GM11168 (cell line): ENCODE measurements around the gene PI16.

Experiments
- in situ Hi-C: fragments of 300-500 bp; cut with MboI; formaldehyde crosslinking; loops from one replicate; pipeline ENCODE4 v1.12.0; 2022; ENCODE audit warnings: low sequenced_read_pairs; ENCODE audit not compliant: unreplicated experiment

PI16 gene

DNA sequence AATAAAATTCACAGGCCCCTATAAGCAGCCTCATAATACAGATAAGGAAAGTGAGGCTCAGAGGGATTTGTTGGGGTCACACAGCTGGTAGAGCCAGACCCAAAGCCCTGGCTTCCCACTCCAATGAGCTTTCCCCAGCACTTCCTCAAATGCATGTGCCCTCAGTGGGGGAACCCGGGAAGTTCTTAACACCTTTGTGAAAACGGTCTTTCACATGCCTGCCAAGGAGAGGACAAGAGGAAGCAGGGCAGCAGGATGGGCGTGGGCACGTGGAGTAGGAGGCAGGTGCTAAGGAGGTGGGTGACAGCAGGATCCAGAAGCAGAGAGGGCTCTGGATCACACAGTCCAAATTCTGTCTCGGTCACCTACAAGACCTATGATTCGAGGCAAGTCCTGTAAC is 598 bp downstream of the PI16 start:
- in situ Hi-C loops = no loop called here

DNA sequence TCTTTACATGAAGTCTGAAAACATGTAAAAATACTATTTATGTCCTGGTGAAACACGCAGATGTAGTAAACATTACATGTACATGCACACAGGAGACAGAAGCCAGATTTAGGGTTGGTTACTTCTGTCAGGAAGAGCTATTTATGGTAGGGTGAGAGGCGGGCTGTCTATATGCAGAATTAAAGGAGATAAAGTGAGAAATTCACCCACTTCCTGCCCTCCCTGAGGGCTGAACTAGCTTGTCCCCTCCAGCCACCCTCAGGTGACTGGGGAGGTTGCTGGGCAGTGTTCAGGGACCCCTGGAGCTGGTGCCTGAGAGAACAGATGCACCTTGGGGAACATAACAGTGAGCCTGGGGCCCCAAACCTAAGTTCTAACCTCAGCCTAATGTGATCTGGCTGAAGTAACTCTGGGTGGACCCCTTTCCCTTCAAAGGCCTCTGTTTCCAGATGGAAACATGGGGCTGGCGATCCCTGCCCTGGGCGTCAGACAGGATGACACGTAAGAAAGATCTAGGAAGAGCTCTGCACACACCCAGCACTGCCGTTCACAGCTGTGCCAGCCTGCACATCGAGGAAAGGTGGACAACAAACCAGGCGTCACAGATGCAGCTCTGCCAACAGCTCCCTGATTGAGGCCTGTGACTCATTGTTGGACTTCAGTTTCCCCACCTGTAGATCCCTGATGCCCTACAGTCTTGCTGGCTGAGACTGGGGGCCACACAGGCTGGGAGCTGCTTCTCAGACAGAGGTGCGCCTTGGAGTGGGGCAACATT is 1.3 kb downstream of the PI16 start:
- in situ Hi-C loops = no loop called here

DNA sequence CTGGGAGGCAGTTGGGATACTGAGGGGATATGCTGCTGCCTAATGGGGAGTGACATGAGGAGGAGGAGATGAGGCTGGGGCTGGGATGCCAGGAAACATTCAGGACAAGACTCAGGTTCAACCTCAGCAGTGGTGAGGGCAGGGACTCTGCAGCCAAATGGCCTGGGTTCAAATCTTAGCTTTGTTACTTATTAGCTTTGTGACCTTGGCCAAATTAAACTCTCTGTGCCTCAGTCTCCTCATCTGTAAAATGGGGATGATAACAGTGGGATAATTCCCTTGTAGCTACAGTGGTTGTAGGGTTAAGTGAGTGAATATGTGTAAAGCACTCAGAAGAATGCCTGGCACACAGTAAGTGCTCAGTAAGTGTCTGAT is 1.9 kb downstream of the PI16 start:
- in situ Hi-C loops = no loop called here

DNA sequence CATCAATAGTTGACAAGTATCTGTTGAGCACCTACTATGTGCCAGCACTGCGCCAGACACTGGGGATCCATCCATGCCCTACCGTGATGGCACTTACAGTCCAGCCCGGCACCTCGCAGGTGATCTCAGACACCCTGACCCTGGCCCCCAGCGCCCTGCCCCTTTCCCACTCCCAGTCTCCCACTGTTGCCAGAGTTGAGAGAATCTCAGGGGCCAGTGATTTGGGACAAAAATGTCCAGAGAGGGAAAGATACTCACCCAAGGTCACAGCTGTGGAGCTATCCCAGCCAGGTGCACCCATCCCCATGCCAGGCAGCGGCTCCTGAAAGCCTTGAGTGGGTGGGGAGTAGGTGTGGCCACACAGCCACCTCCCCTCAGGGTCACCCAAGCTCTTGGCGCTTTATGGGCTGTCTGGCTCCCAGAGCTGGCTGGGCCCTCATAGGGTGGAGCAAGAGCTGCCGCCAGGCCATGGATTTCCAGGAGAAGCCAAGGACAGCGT is 3.3 kb downstream of the PI16 start:
- in situ Hi-C loops = no loop called here

DNA sequence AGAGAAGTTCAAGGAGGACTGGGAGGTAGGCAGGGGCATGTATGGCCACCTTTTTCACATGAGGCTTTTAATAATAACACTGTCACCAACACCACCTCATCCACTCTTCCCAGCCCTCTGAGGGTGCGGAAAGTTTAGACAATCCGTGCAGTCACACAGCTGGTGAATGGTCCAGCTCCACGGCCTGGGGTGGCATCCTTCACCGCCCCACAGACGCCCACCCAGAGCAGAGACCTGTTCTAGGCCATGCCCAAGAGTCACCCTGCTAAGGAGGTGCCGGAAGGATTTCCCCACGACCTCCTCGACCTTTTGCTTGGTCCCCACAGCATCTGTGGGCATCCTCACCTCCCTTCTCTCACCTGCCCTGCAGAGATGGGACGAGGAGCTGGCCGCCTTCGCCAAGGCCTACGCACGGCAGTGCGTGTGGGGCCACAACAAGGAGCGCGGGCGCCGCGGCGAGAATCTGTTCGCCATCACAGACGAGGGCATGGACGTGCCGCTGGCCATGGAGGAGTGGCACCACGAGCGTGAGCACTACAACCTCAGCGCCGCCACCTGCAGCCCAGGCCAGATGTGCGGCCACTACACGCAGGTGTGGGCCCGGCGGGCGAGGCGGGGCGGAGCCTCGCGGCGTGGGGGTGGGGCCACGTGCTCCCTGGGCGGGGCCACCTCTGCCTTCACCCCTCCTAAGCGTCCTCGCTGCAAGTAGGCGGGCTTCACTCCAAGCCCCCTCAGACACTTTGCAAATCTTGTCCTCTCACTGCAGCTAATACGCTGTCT is 4.4 kb downstream of the PI16 start:
- in situ Hi-C loops = no loop called here

DNA sequence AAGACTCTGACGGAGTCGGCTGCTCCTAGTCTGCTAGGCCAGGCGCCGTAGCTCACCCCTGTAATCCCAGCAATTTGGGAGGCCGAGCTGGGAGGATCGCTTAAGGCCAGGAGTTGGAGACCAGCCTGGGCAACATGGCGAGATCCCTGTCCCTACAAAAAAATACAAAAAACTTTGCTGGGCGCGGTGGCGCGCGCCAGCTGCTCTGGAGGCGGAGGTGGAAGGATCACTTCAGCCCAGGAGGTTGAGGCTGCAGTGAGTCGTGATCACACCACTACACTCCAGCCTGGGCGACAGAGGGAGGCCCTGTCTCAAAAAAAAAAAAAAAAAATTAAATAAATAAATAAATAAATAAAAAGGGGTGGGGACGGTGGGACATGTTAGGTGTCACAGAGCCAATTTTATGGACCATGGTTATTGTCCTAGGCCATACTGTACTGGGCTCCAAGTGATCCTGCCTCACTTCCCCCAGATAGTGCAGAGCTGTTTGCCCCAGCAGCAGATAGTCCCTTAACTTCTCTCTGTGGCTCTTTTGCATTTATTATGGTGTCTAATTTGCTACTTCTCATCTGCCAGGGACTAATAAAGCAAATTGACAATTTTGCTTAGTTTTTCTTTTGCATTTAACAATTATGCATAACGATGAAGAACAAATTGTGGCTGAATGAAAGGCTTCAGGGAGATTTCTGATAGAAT is 5.2 kb downstream of the PI16 start:
- in situ Hi-C loops = no loop called here

DNA sequence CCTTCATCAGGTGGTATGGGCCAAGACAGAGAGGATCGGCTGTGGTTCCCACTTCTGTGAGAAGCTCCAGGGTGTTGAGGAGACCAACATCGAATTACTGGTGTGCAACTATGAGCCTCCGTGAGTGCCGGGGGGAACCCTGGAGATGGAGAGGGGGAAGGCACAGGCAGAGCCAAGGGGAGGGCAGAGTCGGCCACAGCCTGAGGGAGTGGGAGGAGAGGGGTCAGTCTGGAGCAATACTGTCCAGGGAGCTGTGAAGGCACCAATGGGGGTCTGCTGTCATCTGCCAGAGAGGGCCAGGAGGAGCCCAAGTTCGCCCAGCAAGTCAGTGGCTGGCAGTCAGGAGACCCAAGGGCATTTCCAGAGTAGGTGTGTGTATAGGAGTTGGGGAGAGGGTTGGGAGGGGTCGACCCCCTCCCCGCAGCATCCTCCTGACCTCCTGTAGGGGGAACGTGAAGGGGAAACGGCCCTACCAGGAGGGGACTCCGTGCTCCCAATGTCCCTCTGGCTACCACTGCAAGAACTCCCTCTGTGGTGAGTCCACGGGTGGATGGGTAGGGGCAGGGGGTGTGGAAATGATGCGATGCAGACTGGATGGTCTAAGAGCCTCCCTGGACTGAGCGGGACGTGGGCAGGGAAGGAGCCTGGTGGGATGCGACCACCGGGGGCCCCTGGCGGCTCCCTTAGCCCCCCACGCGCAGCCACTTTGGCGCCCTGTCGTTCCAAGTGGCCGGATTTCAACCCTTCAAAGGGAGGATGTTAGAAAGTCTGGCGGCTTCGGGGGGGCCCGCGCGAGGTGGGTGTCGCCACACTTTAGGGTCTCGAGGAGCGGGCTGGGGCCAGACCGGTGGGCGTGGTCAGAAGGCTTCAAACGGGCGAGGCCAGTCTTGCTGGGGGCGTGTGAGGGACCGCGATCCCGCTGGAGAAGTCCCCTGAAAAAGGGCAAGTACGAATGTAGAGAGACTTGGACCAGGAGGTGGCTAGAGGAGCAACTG is 7.2 kb downstream of the PI16 start:
- in situ Hi-C loops = no loop called here

DNA sequence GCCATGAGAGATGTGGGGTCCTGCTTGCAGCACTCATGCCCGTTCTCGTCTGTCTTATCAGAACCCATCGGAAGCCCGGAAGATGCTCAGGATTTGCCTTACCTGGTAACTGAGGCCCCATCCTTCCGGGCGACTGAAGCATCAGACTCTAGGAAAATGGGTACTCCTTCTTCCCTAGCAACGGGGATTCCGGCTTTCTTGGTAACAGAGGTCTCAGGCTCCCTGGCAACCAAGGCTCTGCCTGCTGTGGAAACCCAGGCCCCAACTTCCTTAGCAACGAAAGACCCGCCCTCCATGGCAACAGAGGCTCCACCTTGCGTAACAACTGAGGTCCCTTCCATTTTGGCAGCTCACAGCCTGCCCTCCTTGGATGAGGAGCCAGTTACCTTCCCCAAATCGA is 8.3 kb downstream of the PI16 start:
- in situ Hi-C loops = no loop called here

DNA sequence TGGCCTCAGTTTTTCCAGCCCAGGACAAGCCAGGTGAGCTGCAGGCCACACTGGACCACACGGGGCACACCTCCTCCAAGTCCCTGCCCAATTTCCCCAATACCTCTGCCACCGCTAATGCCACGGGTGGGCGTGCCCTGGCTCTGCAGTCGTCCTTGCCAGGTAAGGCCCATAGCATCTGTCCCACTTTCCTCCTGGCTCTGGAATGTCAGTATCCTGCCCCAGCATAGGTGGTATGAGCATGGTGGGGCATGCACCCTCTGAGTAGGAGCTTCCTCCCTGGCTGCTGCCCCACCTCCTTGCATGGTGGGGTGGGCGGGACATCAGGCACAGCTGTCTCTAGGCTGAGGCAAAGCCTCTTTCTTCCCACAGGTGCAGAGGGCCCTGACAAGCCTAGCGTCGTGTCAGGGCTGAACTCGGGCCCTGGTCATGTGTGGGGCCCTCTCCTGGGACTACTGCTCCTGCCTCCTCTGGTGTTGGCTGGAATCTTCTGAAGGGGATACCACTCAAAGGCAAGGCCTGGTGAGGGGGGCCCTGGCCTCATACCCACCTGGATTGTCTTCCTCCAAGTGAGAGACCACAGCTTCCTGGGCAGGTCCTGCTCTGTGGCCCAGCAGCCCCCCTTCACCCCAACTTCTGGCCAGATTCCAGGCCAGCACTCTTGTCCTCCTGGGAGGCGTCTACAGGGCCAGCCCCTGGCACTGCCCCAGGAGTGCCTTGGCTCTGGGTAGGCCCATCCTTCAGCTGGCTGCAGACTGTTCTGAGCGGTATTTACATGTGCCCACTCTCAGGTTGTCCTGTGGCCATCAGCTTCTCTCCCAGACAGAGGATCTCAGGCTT is 9.1 kb downstream of the PI16 start:
- in situ Hi-C loops = no loop called here

DNA sequence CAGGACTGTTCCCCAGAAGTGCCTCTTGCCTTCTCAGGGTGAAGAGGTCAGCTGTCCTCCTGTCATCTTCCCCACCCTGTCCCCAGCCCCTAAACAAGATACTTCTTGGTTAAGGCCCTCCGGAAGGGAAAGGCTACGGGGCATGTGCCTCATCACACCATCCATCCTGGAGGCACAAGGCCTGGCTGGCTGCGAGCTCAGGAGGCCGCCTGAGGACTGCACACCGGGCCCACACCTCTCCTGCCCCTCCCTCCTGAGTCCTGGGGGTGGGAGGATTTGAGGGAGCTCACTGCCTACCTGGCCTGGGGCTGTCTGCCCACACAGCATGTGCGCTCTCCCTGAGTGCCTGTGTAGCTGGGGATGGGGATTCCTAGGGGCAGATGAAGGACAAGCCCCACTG is 9.8 kb downstream of the PI16 start:
- in situ Hi-C loops = no loop called here

DNA sequence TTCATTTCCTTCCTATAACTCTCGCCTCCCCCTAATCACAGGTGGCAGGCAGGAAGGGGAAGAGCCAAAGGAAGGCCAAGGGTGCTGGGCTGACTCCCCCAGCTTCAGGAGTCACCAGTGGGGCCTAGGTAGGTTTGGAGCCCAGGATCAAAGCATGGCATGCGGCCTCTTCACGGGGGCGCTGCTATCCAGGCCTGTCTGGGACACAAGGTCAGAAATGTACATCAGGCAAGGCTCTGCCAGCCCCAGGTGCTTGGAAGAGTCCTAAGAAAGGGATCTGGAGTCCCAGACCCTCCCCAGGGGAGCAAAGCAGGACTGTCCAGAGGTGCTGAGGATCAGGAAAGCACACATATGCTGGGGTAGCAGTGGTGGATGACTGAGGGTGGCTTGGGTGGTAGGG is 10.4 kb downstream of the PI16 start:
- in situ Hi-C loops = no loop called here

DNA sequence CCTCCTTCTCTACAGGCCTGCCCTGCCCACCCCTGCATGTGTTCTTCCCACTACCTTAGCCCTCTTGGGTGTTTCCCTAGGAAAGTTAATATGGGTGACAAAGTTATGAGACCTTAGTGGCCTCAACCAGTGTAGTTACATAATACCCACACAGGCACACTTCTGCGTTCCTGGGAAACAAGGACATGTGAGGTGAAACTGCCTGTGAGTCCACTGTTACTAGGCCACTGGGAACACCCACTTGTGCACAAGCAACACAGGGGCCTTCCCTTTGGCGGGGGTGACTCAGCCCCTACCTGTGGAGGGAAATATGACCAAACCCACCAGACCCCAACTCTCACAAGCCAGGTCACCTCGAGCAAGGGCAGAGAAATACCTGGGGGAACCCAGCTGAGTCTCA is 12.8 kb downstream of the PI16 start:
- in situ Hi-C loops = no loop called here

DNA sequence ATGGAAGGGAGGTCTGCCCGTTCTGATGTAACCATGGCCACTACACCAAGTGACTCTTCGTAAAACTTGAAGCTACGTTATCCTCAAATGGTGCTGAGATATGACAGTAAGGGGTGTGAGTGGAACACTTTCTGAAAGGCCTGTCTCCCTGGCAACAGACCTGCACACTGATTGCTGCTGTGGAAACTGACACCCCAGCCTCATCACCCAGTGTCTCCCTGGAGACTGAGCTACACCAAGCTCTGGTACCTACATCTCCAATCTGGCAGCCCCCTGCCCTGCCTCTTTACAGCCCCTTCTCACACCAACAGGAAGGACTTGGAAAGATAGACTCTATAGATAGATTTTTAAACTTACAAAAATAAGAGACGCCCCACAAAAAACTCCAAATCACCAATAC is 13.2 kb downstream of the PI16 start:
- in situ Hi-C loops = no loop called here

DNA sequence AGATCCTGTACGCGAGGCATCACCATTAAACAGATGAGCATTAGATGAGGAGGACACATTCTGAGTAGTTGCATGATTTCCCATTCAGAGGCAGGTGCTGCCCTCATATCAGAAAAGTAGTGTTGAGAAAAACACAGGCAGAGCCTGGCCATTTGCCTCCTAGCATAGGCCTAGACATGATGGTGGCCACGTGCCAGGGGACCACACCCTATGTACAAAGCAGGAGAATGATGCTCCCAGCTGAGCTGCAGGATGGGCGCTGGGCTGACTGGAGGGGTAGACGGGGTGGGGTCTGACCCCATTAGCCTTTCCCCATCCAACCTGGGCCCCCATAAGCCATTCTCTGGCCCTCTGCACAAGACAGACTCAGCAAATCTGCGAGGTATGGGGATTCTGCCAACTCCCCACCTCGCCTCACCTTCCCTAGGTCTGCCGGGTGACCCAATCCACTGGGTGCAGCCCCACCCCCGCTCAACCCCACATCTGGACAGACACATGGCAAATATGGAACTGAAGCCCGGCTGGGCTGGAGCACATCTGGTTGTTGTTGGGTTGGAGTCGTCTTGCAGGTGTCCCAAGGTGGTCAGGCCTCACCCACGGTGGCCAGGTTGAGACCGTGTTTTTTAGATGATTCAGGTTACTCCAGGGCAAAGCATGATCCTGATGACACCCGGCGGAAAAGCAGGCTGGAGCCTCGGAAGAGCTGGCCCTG is 13.9 kb downstream of the PI16 start:
- in situ Hi-C loops = no loop called here

DNA sequence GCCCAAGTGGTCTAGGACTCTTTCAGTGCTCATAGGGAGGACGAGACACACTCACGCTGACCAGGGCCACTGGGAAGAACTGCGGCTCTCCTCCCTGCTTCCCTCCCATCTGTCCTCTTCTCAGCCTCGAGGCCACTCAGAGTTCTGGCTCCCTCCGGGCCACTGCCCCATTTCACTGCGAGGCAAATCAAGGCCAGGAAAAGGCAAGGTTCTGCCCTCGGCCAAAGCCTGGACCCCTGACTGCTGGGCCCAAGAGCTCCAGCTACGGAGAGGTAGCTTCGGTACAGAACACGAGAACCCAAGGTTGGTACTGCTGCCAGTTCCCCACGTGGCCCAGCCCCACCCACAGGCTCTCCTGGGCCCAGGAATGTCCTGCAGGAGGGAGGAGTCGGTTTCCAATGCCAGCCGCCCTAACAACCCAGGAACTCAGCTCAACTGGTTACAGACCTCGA is 14.7 kb downstream of the PI16 start:
- in situ Hi-C loops = no loop called here

DNA sequence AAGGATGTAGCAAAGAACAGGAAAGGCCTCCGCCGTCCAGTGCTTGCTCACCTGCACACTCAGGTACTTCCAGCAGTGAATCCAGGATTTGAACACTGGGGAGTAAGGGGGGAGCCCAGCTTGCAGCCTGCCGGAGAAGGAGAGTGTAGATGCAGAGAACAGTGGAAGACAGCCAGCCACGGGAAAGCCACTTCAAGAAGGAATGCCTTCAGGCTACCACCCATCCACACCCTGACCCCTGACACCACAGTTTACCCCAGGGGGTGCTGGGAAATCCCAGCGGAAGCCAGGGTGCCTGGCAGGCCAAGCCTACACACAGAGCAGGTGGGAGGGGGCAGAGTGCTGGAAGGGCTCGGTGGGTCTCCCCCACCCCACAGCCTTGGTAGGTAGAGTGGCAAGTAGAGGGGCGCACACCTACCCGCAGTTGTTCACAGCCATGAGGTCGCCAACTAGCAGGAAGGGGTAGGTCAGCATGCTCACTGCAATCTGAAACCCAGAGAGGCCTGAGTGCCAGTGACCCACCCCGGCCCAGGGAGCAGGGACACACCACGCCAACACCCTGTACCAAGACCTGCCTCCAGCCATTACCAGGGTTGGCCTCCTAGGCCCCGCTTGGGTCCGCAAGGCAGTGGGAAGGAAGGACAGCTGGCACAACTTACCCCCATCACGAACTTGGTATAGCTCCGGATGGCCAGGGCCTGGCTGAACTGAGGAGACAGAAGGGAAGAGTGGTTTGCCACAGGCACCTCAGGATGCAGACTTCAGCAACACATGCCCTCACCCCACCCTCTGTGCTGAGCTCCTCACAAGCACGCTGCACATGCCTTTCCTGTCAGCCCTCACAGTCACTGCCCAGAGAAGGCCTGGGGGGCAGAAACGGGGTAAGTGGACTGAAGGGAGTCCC is 15.7 kb downstream of the PI16 start:
- in situ Hi-C loops = no loop called here
